ENCODE data around the gene ZFX.
A peak's percentile ranks its signal among the peaks of the same experiment; 100 is the strongest.
"Not testable (repeated sequence)": the region's sequence is repeated elsewhere in the genome, so short reads cannot be mapped to it uniquely, and the experiment has no call there.

ZFX gene

GRCh38 chrX:24151513-24151912 lies 2.0 kb downstream of the ZFX start:
- DNase-seq (ENCODE audit: low spot score): no peak
- FAIRE-seq: no peak

- FAIRE-seq (no peak), DNase-seq (ENCODE audit: low spot score) (no peak)
Measured at GRCh38 chrX:24153178-24153795, 3.8 kb downstream of the ZFX start.

GRCh38 chrX:24153796-24154189 lies 4.3 kb downstream of the ZFX start:
- DNase-seq (ENCODE audit: low spot score) (no peak), FAIRE-seq (peak; percentile 18)

- DNase-seq (ENCODE audit: low spot score) (no peak), FAIRE-seq (no peak)
Measured at GRCh38 chrX:24154490-24155034, 5.0 kb downstream of the ZFX start.

- FAIRE-seq; DNase-seq (ENCODE audit: low spot score): not testable (repeated sequence)
Measured at GRCh38 chrX:24155747-24156146, 6.2 kb downstream of the ZFX start.

GRCh38 chrX:24156177-24156576 lies 6.6 kb downstream of the ZFX start:
- FAIRE-seq: no peak

GRCh38 chrX:24158881-24159280 lies 9.4 kb downstream of the ZFX start:
- DNase-seq (ENCODE audit: low spot score): no peak
- no peak for FAIRE-seq

More at GRCh38 chrX:24156177-24156576, 6.6 kb downstream of the ZFX start:
- DNase-seq (ENCODE audit: low spot score): no peak

GRCh38 chrX:24166078-24166477 lies 16.5 kb downstream of the ZFX start:
- DNase-seq (ENCODE audit: low spot score) (no peak), FAIRE-seq (no peak)

- DNase-seq (ENCODE audit: low spot score): no peak
- no peak for FAIRE-seq
Measured at GRCh38 chrX:24167719-24168472, 18.4 kb downstream of the ZFX start.

GRCh38 chrX:24168807-24169206 lies 19.3 kb downstream of the ZFX start:
- FAIRE-seq (no peak), DNase-seq (ENCODE audit: low spot score) (no peak)

GRCh38 chrX:24169211-24169610 lies 19.7 kb downstream of the ZFX start:
- no peak for DNase-seq (ENCODE audit: low spot score)
- FAIRE-seq: no peak

GRCh38 chrX:24173115-24173847 lies 23.8 kb downstream of the ZFX start:
- DNase-seq (ENCODE audit: low spot score) (no peak), FAIRE-seq (no peak)

GRCh38 chrX:24175276-24175675 lies 25.7 kb downstream of the ZFX start:
- FAIRE-seq (no peak), DNase-seq (ENCODE audit: low spot score) (no peak)

GRCh38 chrX:24178441-24178840 lies 28.9 kb downstream of the ZFX start:
- DNase-seq (ENCODE audit: low spot score) (no peak), FAIRE-seq (no peak)

GRCh38 chrX:24184018-24184417 lies 34.5 kb downstream of the ZFX start:
- FAIRE-seq: no peak

GRCh38 chrX:24186483-24186882 lies 37.0 kb downstream of the ZFX start:
- DNase-seq (ENCODE audit: low spot score) (no peak), FAIRE-seq (no peak)

More at GRCh38 chrX:24184018-24184417, 34.5 kb downstream of the ZFX start:
- DNase-seq (ENCODE audit: low spot score): no peak

- no peak for DNase-seq (ENCODE audit: low spot score)
- no peak for FAIRE-seq
Measured at GRCh38 chrX:24186986-24187385, 37.5 kb downstream of the ZFX start.

GRCh38 chrX:24189490-24189889 lies 40.0 kb downstream of the ZFX start:
- no peak for FAIRE-seq
- no peak for DNase-seq (ENCODE audit: low spot score)

- DNase-seq (ENCODE audit: low spot score) (no peak), FAIRE-seq (no peak)
Measured at GRCh38 chrX:24190500-24191156, 41.1 kb downstream of the ZFX start.

- DNase-seq (ENCODE audit: low spot score): no peak
- no peak for FAIRE-seq
Measured at GRCh38 chrX:24196509-24196908, 47.0 kb downstream of the ZFX start.

GRCh38 chrX:24198101-24198500 lies 48.6 kb downstream of the ZFX start:
- DNase-seq (ENCODE audit: low spot score) (no peak), FAIRE-seq (no peak)

- DNase-seq (ENCODE audit: low spot score) (no peak), FAIRE-seq (no peak)
Measured at GRCh38 chrX:24200133-24200532, 50.6 kb downstream of the ZFX start.

Data from RCC 7860 (cell line).